ENCODE results near the gene G2E3. TPM values are rescaled to one million over a fixed set of nuclear protein-coding genes. Genes with fewer than 3 reads are reported as not detected.

Gene G2E3
- total and polyA plus RNA-seq, 2 of the 13 experiments (the other 11 are each of a cell fraction or from before 2014, with no cell fraction given): 22.8 to 63.0 TPM

GRCh38 chr14:30558675-30559555 lies at the start of gene G2E3 (continued):
- no peak for TF ChIP-seq SSRP1 (CRISPR knock-in tag; IDR thresholded peaks at IDR 0.05)
- TF ChIP-seq SP5 (CRISPR knock-in tag; IDR thresholded peaks at IDR 0.05; ENCODE audit: borderline replicate concordance, low read depth): peak; percentile 96
- TF ChIP-seq ZNF496 (CRISPR knock-in tag; IDR thresholded peaks at IDR 0.05; ENCODE audit: insufficient replicate concordance): no peak
- peak; percentile 81; the same call in 1 of the 2 replicates for TF ChIP-seq ZNF761 (CRISPR knock-in tag; conservative IDR thresholded peaks at IDR 0.05)
- TF ChIP-seq POGZ (CRISPR knock-in tag; IDR thresholded peaks at IDR 0.05): peak; percentile 100
- peak; percentile 98 for TF ChIP-seq RBM39 (IDR thresholded peaks at IDR 0.05; ENCODE audit: low read depth, low read length, poor library complexity, severe bottlenecking)
- TF ChIP-seq RORA (CRISPR knock-in tag; IDR thresholded peaks at IDR 0.05): 0 out of 2 replicates have a peak, but pooled peaks have one; percentile 49
- peak; percentile 96 for TF ChIP-seq TMF1 (CRISPR knock-in tag; IDR thresholded peaks at IDR 0.05; ENCODE audit: low read depth)
- TF ChIP-seq HDAC6 (IDR thresholded peaks at IDR 0.05; ENCODE audit: low read depth, low read length): no peak
- TF ChIP-seq ZNF225 (CRISPR knock-in tag; IDR thresholded peaks at IDR 0.05): peak; percentile 99
- TF ChIP-seq SUZ12 (IDR thresholded peaks at IDR 0.05; ENCODE audit: low read depth, low read length): peak; percentile 4; the same call in 1 of the 2 replicates
- no peak for TF ChIP-seq POLR2AphosphoS2 (IDR thresholded peaks at IDR 0.05; ENCODE audit: low read depth, low read length)
- no peak; the same call in 1 of the 2 replicates for TF ChIP-seq MAFG (CRISPR knock-in tag; IDR thresholded peaks at IDR 0.05)
- peak; percentile 92; the same call in 1 of the 2 replicates for TF ChIP-seq STAT6 (CRISPR knock-in tag; IDR thresholded peaks at IDR 0.05; ENCODE audit: borderline replicate concordance)
- TF ChIP-seq MAF1 (CRISPR knock-in tag; IDR thresholded peaks at IDR 0.05; ENCODE audit: borderline replicate concordance): peak; percentile 93
- peak; percentile 61 for TF ChIP-seq ZNF34 (CRISPR knock-in tag; IDR thresholded peaks at IDR 0.05; ENCODE audit: borderline replicate concordance)
- TF ChIP-seq HMGXB4 (CRISPR knock-in tag; IDR thresholded peaks at IDR 0.05; ENCODE audit: borderline replicate concordance in 1 of 2, low read depth in 1 of 2): peak; percentile 97 to 98
- peak; percentile 89 for TF ChIP-seq RCOR2 (CRISPR knock-in tag; IDR thresholded peaks at IDR 0.05)
- TF ChIP-seq ZNF10 (CRISPR knock-in tag; IDR thresholded peaks at IDR 0.05; ENCODE audit: borderline replicate concordance, low read depth): no peak
- TF ChIP-seq PHB2 (IDR thresholded peaks at IDR 0.05; ENCODE audit: partially characterized antibody): no peak
